NCI-H187 (cell line): ENCODE measurements around the gene SERINC3.

Experiments used
- DNase-seq, 2 experiments: peaks; one replicate each; lab custom pipeline; 2025; lab: John Stamatoyannopoulos, UW

The SERINC3 gene

GRCh38 chr20:44532981-44533331 lies 11.1 kb upstream of the SERINC3 start:
- DNase-seq = no peak

- DNase-seq = no peak
These were observed 10.6 kb upstream of the SERINC3 start for GRCh38 chr20:44532259-44532980.

GRCh38 chr20:44528309-44528708 lies 6.4 kb upstream of the SERINC3 start:
- DNase-seq = no peak

- no peak for DNase-seq
These were observed 5.9 kb upstream of the SERINC3 start for GRCh38 chr20:44527716-44528199.

GRCh38 chr20:44526129-44526528 lies 4.3 kb upstream of the SERINC3 start:
- DNase-seq = no peak

- DNase-seq = no peak
These were observed 1.9 kb upstream of the SERINC3 start for GRCh38 chr20:44523746-44524145.

GRCh38 chr20:44522841-44523240 lies 971 bp upstream of the SERINC3 start:
- DNase-seq = no peak

GRCh38 chr20:44520881-44521280 lies 989 bp downstream of the SERINC3 start:
- DNase-seq = no peak

GRCh38 chr20:44518248-44518647 lies 3.6 kb downstream of the SERINC3 start:
- DNase-seq = no peak

- no peak for DNase-seq
These were observed 4.4 kb downstream of the SERINC3 start for GRCh38 chr20:44517454-44517853.

GRCh38 chr20:44516491-44516890 lies 5.4 kb downstream of the SERINC3 start:
- DNase-seq = no peak

GRCh38 chr20:44513871-44514270 lies 8.0 kb downstream of the SERINC3 start:
- no peak for DNase-seq

- no peak for DNase-seq
These were observed 12.1 kb downstream of the SERINC3 start for GRCh38 chr20:44509762-44510161.

- DNase-seq = no peak
These were observed 17.2 kb downstream of the SERINC3 start for GRCh38 chr20:44504402-44505307.

GRCh38 chr20:44502968-44503367 lies 18.9 kb downstream of the SERINC3 start:
- no peak for DNase-seq

- DNase-seq = no peak
These were observed 20.4 kb downstream of the SERINC3 start for GRCh38 chr20:44501448-44501847.

GRCh38 chr20:44500221-44500620 lies 21.6 kb downstream of the SERINC3 start:
- no peak for DNase-seq

- DNase-seq = no peak
These were observed 24.1 kb downstream of the SERINC3 start for GRCh38 chr20:44497761-44498160.

- DNase-seq = no peak
These were observed 24.9 kb downstream of the SERINC3 start for GRCh38 chr20:44496976-44497375.

GRCh38 chr20:44495802-44496481 lies 25.9 kb downstream of the SERINC3 start:
- DNase-seq = no peak

- no peak for DNase-seq
These were observed 26.6 kb downstream of the SERINC3 start for GRCh38 chr20:44495257-44495656.

- no peak for DNase-seq
These were observed 27.2 kb downstream of the SERINC3 start for GRCh38 chr20:44494681-44495080.

GRCh38 chr20:44494266-44494665 lies 27.6 kb downstream of the SERINC3 start:
- DNase-seq = no peak
